ENCODE measurements around the gene DLGAP1.

GRCh38 chr18:3798032-3798431 lies 657.1 kb downstream of the DLGAP1 start:
- no peak for TF ChIP-seq POLR2A (IDR thresholded peaks at IDR 0.05)
- TF ChIP-seq CTCF (IDR thresholded peaks at IDR 0.05 in 8 of 11, conservative IDR thresholded peaks at IDR 0.05 in 3 of 11): no peak
- TF ChIP-seq POLR2AphosphoS5 (IDR thresholded peaks at IDR 0.05): no peak

All from spleen (tissue), 7 donors.